Upper lobe of left lung (tissue), 4 donors: ENCODE results near the gene CD276.

Experiments
- CTCF ChIP-seq, 6 experiments: fragments of 450-650 bp in 4 of 6; fragments of 200-600 bp in 2 of 6; sonication (generic) in 2 of 6; IDR thresholded peaks; one replicate each; pipeline ENCODE4 v1.5.1; 2016 to 2019; ENCODE audit warnings: antibody characterized with exemption in 6 of 6
- EP300 ChIP-seq, 4 donors: sonication (generic); formaldehyde crosslinking; IDR thresholded peaks; one replicate each; pipeline ENCODE4 v1.5.1; 2017; ENCODE audit warnings: antibody characterized with exemption in 4 of 4, control low read depth in 2 of 4
- POLR2A ChIP-seq, 4 donors: fragments of 450-650 bp; IDR thresholded peaks; one replicate each; pipeline ENCODE4 v1.5.1; 2016 to 2017; ENCODE audit warnings: antibody characterized with exemption in 4 of 4, mild to moderate bottlenecking in 2 of 4
- POLR2AphosphoS5 ChIP-seq, 2 donors: sonication (generic); formaldehyde crosslinking; IDR thresholded peaks; one replicate each; pipeline ENCODE4 v1.5.1; 2017; ENCODE audit warnings: antibody characterized with exemption in 2 of 2

GRCh38 chr15:73682600-73683090 is 1.5 kb upstream of the CD276 start:
- no peak for TF ChIP-seq CTCF (IDR thresholded peaks at IDR 0.05)
- TF ChIP-seq POLR2AphosphoS5 (IDR thresholded peaks at IDR 0.05): no peak
- no peak for TF ChIP-seq POLR2A (IDR thresholded peaks at IDR 0.05)
- TF ChIP-seq EP300 (IDR thresholded peaks at IDR 0.05): no peak
